HG03103 (cell line): ENCODE results near the gene GNG11.

ENCODE experiments used
- ATAC-seq: cut with Tn5 transposase; IDR thresholded peaks from one replicate; pipeline ENCODE4 v1.9.1; 2021; ENCODE audit warnings: low read depth; ENCODE audit not compliant: unreplicated experiment

Gene GNG11

GRCh38 chr7:93921607-93922566 lies at the start of gene GNG11:
Gene GNG11 (plus strand): TSS chr7:93921735. CDS start chr7:93922138, 403 bp downstream.
- peak; percentile 89 for ATAC-seq

DNA sequence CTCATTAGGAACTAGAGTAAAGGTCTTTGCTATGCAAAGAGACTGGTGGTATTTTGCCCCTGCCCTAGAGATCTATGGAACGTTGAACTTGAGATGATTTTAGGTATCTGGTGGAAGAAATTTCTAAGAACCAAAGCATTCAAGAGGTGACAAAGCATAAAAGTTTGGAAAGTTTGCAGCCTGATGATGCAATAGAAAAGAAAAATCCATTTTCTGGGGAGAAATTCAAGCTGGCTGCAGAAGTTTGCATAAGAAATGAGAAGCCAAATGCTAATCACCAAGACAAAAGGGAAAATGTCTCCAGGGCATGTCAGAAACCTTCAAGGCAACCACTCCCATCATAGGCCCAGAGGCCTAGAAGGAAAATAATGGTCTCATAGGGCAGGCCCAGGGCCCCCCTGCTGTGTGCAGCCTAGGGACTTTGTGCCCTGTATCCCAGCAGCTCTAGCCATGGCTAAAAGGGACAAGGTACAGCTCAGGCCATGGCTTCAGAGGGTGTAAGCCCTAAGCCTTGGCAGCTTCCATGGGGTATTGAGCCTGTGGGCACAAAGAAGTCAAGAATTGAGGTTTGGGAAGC lies 47.4 kb upstream of the GNG11 start:
- no peak for ATAC-seq

GRCh38 chr7:93877742-93878141 lies 43.8 kb upstream of the GNG11 start:
- no peak for ATAC-seq

DNA sequence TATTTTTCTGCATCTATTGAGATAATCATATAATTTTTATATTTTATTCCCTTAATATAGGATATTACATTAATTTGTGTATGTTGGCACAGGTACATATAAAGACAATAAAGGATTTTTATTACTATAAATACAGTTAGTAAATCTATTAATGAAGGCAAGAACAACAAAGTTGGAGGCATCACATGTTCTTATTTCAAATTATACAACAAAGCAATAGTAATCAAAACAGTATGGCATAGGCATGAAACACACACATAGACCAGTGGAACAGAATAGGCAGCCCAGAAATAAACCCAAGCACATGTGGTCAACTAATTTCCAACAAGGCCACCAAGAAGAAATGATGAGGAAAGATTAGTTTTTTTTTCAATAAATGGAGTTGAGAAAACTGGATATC lies 42.2 kb upstream of the GNG11 start:
- ATAC-seq: no peak

DNA sequence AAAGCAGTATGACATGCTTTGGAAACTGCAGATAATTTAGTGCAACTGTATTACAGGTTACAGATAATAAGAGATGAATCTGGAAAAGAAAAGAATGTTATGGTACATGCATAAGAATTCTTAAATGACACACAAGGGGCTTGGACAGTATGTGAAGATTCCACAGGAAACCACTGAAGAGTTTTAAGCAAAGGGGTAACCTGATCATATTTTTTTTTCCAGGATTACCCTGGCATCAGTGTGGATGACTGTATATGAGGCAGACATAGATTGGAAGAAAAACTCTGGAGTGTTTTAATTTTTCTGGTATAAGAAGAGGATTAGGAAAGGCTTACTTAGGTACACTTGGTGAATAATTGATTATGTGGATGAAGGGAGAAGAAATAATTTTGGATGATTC lies 39.1 kb upstream of the GNG11 start:
- no peak for ATAC-seq

- no peak for ATAC-seq
Observed at GRCh38 chr7:93883078-93883916, 38.2 kb upstream of the GNG11 start.

DNA sequence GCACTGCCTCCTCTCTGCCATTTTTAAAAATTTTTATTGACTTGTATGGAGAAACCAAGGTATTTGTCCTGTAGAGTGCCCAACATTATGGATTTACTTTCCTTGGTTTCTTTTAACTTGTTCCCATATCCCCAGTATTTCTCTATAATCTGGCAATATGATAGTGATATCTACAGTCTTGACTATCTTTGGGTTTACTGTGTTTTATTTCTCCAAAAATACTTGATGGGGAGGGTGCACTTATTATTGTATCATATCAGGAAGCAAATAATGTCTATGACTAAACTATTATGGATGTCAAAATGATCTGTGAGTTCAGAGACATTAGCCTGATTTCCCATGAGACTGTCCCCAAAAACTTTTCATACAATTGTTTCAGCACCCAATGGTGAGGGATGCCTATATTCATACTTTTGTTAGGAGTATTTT lies 37.6 kb upstream of the GNG11 start:
- ATAC-seq: no peak

- no peak for ATAC-seq
Observed at GRCh38 chr7:93884541-93884940, 37.0 kb upstream of the GNG11 start.

- no peak for ATAC-seq
Observed at GRCh38 chr7:93889261-93889660, 32.3 kb upstream of the GNG11 start.

DNA sequence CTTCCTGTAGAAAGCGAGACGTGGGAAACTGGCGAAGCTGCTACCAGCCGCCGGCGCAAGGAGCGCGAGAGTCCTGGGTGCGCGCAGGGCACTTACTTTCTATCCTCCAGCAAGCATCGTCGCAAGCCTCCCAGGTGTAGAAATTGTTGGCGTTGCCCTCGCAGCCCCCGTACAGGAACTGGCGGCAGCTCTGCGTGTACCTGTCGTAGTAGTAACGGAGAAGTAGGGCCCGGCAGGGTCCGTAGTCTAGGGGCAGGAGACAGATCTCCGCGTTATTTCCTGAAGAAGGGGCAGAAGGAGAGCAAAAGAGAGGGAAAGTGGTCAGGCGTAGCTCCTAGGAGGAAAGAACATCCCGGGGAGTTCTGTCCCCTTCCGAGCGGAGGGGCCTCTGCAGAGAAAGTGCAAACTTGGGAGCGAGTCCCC lies 31.5 kb upstream of the GNG11 start:
- ATAC-seq: peak; percentile 41

- ATAC-seq: peak; percentile 42
Observed at GRCh38 chr7:93890464-93891068, 31.0 kb upstream of the GNG11 start, which contains the start of gene TFPI2. Gene TFPI2 (minus strand): TSS chr7:93890753. CDS start chr7:93890678, 75 bp downstream.

GRCh38 chr7:93894426-93894825 lies 27.1 kb upstream of the GNG11 start:
- no peak for ATAC-seq

GRCh38 chr7:93894966-93895640 lies 26.4 kb upstream of the GNG11 start:
- ATAC-seq: no peak

DNA sequence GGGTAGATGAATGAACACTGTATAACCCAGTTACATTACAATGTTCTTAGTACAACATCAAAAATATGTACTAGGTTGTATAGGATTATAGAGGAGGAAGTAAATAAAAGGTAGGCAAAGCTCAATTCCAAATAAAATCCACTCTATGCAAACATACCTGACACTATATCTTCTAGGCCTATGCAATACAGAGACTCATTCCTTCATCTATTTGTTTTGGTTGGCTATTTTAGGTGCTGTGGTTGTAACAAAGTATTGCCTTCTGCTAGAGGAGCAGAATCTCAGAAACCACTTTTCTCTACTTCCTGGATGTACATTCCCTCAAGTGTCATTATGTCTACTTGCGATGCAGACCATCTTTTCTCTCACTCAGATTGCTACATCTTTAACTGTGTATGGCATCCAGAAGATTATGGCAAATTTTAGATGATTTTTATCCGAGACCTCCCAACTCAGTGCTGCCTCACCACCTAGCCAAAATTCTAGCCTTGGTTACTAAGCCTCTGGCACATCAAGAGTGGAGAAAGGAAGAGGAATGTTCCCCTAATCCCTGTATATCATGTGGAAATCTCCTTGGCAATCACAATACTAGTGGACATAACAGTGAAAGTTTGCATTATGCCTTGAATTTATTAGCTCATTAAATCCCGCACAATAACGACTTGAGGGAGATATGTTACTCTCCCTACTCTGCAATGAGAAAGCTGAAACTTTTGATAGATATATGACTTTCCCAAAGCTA lies 25.5 kb upstream of the GNG11 start:
- ATAC-seq: no peak

DNA sequence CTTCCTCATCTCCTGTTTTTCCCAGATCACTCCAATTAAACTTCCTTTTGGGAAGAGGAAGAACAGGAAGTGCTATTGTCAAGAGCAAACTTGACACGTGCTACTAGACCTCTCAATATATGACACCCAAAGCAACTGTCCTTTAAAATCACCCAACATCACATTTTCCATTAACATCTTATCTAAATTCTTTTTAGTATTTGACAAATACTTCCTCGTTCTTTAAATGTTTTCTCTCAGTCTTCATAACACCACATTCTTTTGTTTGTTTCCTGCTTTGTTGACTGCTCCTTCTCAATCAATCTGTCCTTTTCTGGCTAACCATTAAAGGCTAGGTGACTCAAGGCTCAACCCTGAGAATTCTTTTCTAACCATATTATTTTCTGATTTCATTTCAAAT lies 23.9 kb upstream of the GNG11 start:
- ATAC-seq: no peak

GRCh38 chr7:93902777-93903423 lies 18.6 kb upstream of the GNG11 start:
- no peak for ATAC-seq

DNA sequence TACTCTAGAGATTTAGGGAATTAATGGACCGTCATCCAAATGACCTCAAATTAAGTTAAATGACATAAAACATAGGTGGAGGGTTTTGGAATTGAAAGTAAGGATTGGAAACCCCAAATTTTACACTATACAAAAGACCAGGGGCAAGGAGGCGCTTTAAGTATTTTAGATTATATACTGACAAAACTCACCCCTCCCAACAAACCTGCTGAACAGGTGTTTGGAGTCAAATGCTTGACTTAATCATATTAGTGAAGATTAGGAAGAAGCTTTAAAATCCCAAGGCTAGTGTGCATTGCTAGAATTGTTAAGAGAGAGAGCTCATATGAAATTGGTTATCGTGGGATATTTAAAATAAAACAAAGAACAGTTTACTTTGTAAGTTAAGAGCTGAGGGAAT lies 15.3 kb upstream of the GNG11 start, which contains the start of gene GNGT1:
GNGT1 (plus strand) TSS at position 301 of the 400 bp plus-strand sequence. CDS start 180 bp downstream, outside the sequence.
- ATAC-seq: no peak
